ENCODE measurements around the gene DNHD1.

- TF ChIP-seq POLR2AphosphoS5 (IDR thresholded peaks at IDR 0.05) (no peak), CTCF (IDR thresholded peaks at IDR 0.05) (no peak), POLR2A (IDR thresholded peaks at IDR 0.05) (no peak)
These were observed 49.7 kb downstream of the DNHD1 start for GRCh38 chr11:6546735-6547134.

Measured in prostate gland (tissue), 2 donors.